Activated CD4-positive, alpha-beta T cell treated with anti-CD3 and anti-CD28 coated beads, Interleukin-2, amount 10 ng/mL, durations not matched to agents 7 days and 5 days (primary cell): ENCODE results near the gene SLMAP. TPM values are rescaled to one million over a fixed set of nuclear protein-coding genes. Genes with fewer than 3 reads are reported as not detected.
"Not testable (repeated sequence)": the region's sequence is repeated elsewhere in the genome, so short reads cannot be mapped to it uniquely, and the experiment has no call there.

ENCODE experiments used
- CTCF ChIA-PET: fragments of 350-600 bp; sonication (Branson Sonifier 250); formaldehyde crosslinking; loops from one replicate; lab custom pipeline; 2021; ENCODE audit warnings: antibody characterized with exemption; lab: Charles Lee
- POLR2A ChIA-PET: fragments of 350-600 bp; sonication (Branson Sonifier 250); formaldehyde crosslinking; loops from one replicate; lab custom pipeline; 2021; ENCODE audit warnings: antibody characterized with exemption; lab: Charles Lee
- DNase-seq: peaks from one replicate; pipeline ENCODE4 v3.0.0-alpha.2; 2020
- H3K27ac Mint-ChIP-seq: one replicate; pipeline ENCODE4 v1.8.0; 2021; ENCODE audit warnings: mild to moderate bottlenecking, moderate library complexity, mixed read lengths
- H3K27me3 Mint-ChIP-seq: one replicate; pipeline ENCODE4 v1.8.0; 2021; ENCODE audit warnings: mixed read lengths
- H3K36me3 Mint-ChIP-seq: one replicate; pipeline ENCODE4 v1.8.0; 2021; ENCODE audit warnings: low read depth, mixed read lengths
- H3K4me1 Mint-ChIP-seq: one replicate; pipeline ENCODE4 v1.8.0; 2021; ENCODE audit warnings: mixed read lengths
- H3K4me3 Mint-ChIP-seq: one replicate; pipeline ENCODE4 v1.8.0; 2021; ENCODE audit warnings: mild to moderate bottlenecking, moderate library complexity, mixed read lengths
- H3K9me3 Mint-ChIP-seq: one replicate; pipeline ENCODE4 v1.8.0; 2021; ENCODE audit warnings: mixed read lengths
- total RNA-seq, 2 experiments: library from RNA; stranded (reverse); gene quantifications; one replicate each; pipeline ENCODE4 v1.2.3, GENCODE V29; 2021

SLMAP gene
- total RNA-seq, 2 experiments from 2014 or later, result 47.2 to 51.2 TPM

- ChIA-PET POLR2A (no interaction called here), CTCF (interaction anchor here (0.8 kb wide), 1 partner anchor 58 kb away, joined by 5 read pairs; no protein-coding TSS in a partner anchor)
- Mint-ChIP-seq H3K36me3 (peaks cover 7% of the 10 kb centered on the region), H3K4me1 (no peaks in the 10 kb centered on the region), H3K4me3 (no peak overlapping the region), H3K27ac (no peak overlapping the region), H3K9me3 (no peaks in the 10 kb centered on the region), H3K27me3 (no peaks in the 10 kb centered on the region)
- no peak for DNase-seq
These were observed 95.2 kb downstream of the SLMAP start for GRCh38 chr3:57851304-57851703.

GRCh38 chr3:57852896-57853295 lies 96.8 kb downstream of the SLMAP start:
- POLR2A ChIA-PET, result no interaction called here
- H3K27ac Mint-ChIP-seq, result no peak overlapping the region
- CTCF ChIA-PET, result interaction anchor here (0.6 to 0.9 kb wide), 2 partner anchors 44 to 1281 kb away, joined by 3 to 5 read pairs; no protein-coding TSS in a partner anchor

GRCh38 chr3:57855281-57855680 lies 99.2 kb downstream of the SLMAP start:
- Mint-ChIP-seq H3K36me3 (peaks cover 13% of the 10 kb centered on the region), H3K4me3 (no peak overlapping the region), H3K4me1 (no peaks in the 10 kb centered on the region), H3K27ac (no peak overlapping the region), H3K27me3 (no peaks in the 10 kb centered on the region), H3K9me3 (no peaks in the 10 kb centered on the region)
- POLR2A ChIA-PET, result no interaction called here
- CTCF ChIA-PET, result interaction anchor here (1.2 kb wide), 2 partner anchors 16 to 164 kb away, joined by 3 read pairs; no protein-coding TSS in a partner anchor
- no peak for DNase-seq

More at GRCh38 chr3:57852896-57853295, 96.8 kb downstream of the SLMAP start:
- Mint-ChIP-seq H3K27me3 (no peaks in the 10 kb centered on the region), H3K4me1 (no peaks in the 10 kb centered on the region), H3K36me3 (peaks cover 10% of the 10 kb centered on the region), H3K4me3 (no peak overlapping the region), H3K9me3 (no peaks in the 10 kb centered on the region)
- no peak for DNase-seq

- H3K27me3 Mint-ChIP-seq, result no peaks in the 10 kb centered on the region
- H3K4me1 Mint-ChIP-seq, result no peaks in the 10 kb centered on the region
- ChIA-PET CTCF (interaction anchor here (0.6 to 1.2 kb wide), 5 partner anchors 10 to 568 kb away, joined by 3 to 5 read pairs (median 3); no protein-coding TSS in a partner anchor), POLR2A (no interaction called here)
- no peak overlapping the region for H3K4me3 Mint-ChIP-seq
- H3K27ac Mint-ChIP-seq, result no peak overlapping the region
- peaks cover 12% of the 10 kb centered on the region for H3K36me3 Mint-ChIP-seq
- no peaks in the 10 kb centered on the region for H3K9me3 Mint-ChIP-seq
- no peak for DNase-seq
These were observed 99.8 kb downstream of the SLMAP start for GRCh38 chr3:57855943-57856342.

- ChIA-PET CTCF (interaction anchor here (0.6 to 1.2 kb wide), 3 partner anchors 10 to 151 kb away, joined by 3 to 4 read pairs (median 3); no protein-coding TSS in a partner anchor), POLR2A (no interaction called here)
- H3K27ac Mint-ChIP-seq, result no peak overlapping the region
- no peak for DNase-seq
- H3K27me3 Mint-ChIP-seq, result no peaks in the 10 kb centered on the region
- H3K36me3 Mint-ChIP-seq, result peaks cover 11% of the 10 kb centered on the region
- no peaks in the 10 kb centered on the region for H3K4me1 Mint-ChIP-seq
- H3K4me3 Mint-ChIP-seq, result no peak overlapping the region
- H3K9me3 Mint-ChIP-seq, result no peaks in the 10 kb centered on the region
These were observed 100.6 kb downstream of the SLMAP start for GRCh38 chr3:57856675-57857074.

- ChIA-PET CTCF (no interaction called here), POLR2A (no interaction called here)
- Mint-ChIP-seq H3K9me3 (no peaks in the 10 kb centered on the region), H3K4me1 (no peaks in the 10 kb centered on the region), H3K27me3 (no peaks in the 10 kb centered on the region), H3K36me3 (peaks cover 14% of the 10 kb centered on the region), H3K27ac (no peak overlapping the region), H3K4me3 (no peak overlapping the region)
- no peak for DNase-seq
These were observed 106.8 kb downstream of the SLMAP start for GRCh38 chr3:57862894-57863293.

GRCh38 chr3:57863380-57863779 lies 107.3 kb downstream of the SLMAP start:
- H3K27me3 Mint-ChIP-seq, result no peaks in the 10 kb centered on the region
- DNase-seq, result no peak
- no peaks in the 10 kb centered on the region for H3K4me1 Mint-ChIP-seq
- H3K9me3 Mint-ChIP-seq, result no peaks in the 10 kb centered on the region
- no peak overlapping the region for H3K4me3 Mint-ChIP-seq
- CTCF ChIA-PET, result no interaction called here
- H3K27ac Mint-ChIP-seq, result no peak overlapping the region
- POLR2A ChIA-PET, result no interaction called here
- H3K36me3 Mint-ChIP-seq, result peaks cover 12% of the 10 kb centered on the region

GRCh38 chr3:57864853-57865252 lies 108.7 kb downstream of the SLMAP start:
- no peaks in the 10 kb centered on the region for H3K27me3 Mint-ChIP-seq
- peaks cover 10% of the 10 kb centered on the region for H3K36me3 Mint-ChIP-seq
- CTCF ChIA-PET, result interaction anchor here (0.6 kb wide), 2 partner anchors 323 to 875 kb away, joined by 3 read pairs; no protein-coding TSS in a partner anchor
- no peaks in the 10 kb centered on the region for H3K9me3 Mint-ChIP-seq
- no peak for DNase-seq
- POLR2A ChIA-PET, result no interaction called here
- H3K4me1 Mint-ChIP-seq, result no peaks in the 10 kb centered on the region
- H3K27ac Mint-ChIP-seq, result no peak overlapping the region
- H3K4me3 Mint-ChIP-seq, result no peak overlapping the region

- CTCF ChIA-PET, H3K27me3 Mint-ChIP-seq, H3K4me3 Mint-ChIP-seq, H3K27ac Mint-ChIP-seq, DNase-seq, POLR2A ChIA-PET, H3K9me3 Mint-ChIP-seq, H3K4me1 Mint-ChIP-seq: not testable (repeated sequence)
- H3K36me3 Mint-ChIP-seq, result peaks cover 12% of the 10 kb centered on the region
These were observed 113.0 kb downstream of the SLMAP start for GRCh38 chr3:57869110-57869509.

GRCh38 chr3:57872606-57873005 lies 116.5 kb downstream of the SLMAP start:
- CTCF ChIA-PET, result no interaction called here
- DNase-seq, result no peak
- POLR2A ChIA-PET, result no interaction called here
- Mint-ChIP-seq H3K27me3 (no peaks in the 10 kb centered on the region), H3K4me3 (no peak overlapping the region), H3K36me3 (peaks cover 9% of the 10 kb centered on the region), H3K4me1 (no peaks in the 10 kb centered on the region), H3K27ac (no peak overlapping the region), H3K9me3 (no peaks in the 10 kb centered on the region)

- no peak overlapping the region for H3K27ac Mint-ChIP-seq
- no peak overlapping the region for H3K4me3 Mint-ChIP-seq
- DNase-seq, result no peak
- H3K27me3 Mint-ChIP-seq, result no peaks in the 10 kb centered on the region
- ChIA-PET CTCF (no interaction called here), POLR2A (no interaction called here)
- peaks cover 4% of the 10 kb centered on the region for H3K36me3 Mint-ChIP-seq
- H3K9me3 Mint-ChIP-seq, result no peaks in the 10 kb centered on the region
- no peaks in the 10 kb centered on the region for H3K4me1 Mint-ChIP-seq
These were observed 120.5 kb downstream of the SLMAP start for GRCh38 chr3:57876632-57877031.

GRCh38 chr3:57877116-57877515 lies 121.0 kb downstream of the SLMAP start:
- no peak overlapping the region for H3K4me3 Mint-ChIP-seq
- H3K4me1 Mint-ChIP-seq, result no peaks in the 10 kb centered on the region
- POLR2A ChIA-PET, result no interaction called here
- H3K27me3 Mint-ChIP-seq, result no peaks in the 10 kb centered on the region
- H3K27ac Mint-ChIP-seq, result no peak overlapping the region
- no peak for DNase-seq
- CTCF ChIA-PET, result interaction anchor here (0.6 kb wide), 1 partner anchor 438 kb away, joined by 3 read pairs; no protein-coding TSS in a partner anchor
- H3K36me3 Mint-ChIP-seq, result peaks cover 4% of the 10 kb centered on the region
- H3K9me3 Mint-ChIP-seq, result no peaks in the 10 kb centered on the region

GRCh38 chr3:57884436-57884835 lies 128.3 kb downstream of the SLMAP start:
- CTCF ChIA-PET, H3K4me1 Mint-ChIP-seq: not testable (repeated sequence)
- H3K36me3 Mint-ChIP-seq, result peaks cover 11% of the 10 kb centered on the region

GRCh38 chr3:57889807-57890206 lies 133.7 kb downstream of the SLMAP start:
- ChIA-PET POLR2A (interaction anchor here (0.6 kb wide), 1 partner anchor 824 kb away, joined by 3 read pairs; no protein-coding TSS in a partner anchor), CTCF (no interaction called here)
- H3K27ac Mint-ChIP-seq, result no peak overlapping the region
- peaks cover 9% of the 10 kb centered on the region for H3K36me3 Mint-ChIP-seq
- H3K4me3 Mint-ChIP-seq, result no peak overlapping the region
- no peaks in the 10 kb centered on the region for H3K27me3 Mint-ChIP-seq
- DNase-seq, result no peak
- H3K4me1 Mint-ChIP-seq, result no peaks in the 10 kb centered on the region
- no peaks in the 10 kb centered on the region for H3K9me3 Mint-ChIP-seq

More at GRCh38 chr3:57884436-57884835, 128.3 kb downstream of the SLMAP start:
- H3K4me3 Mint-ChIP-seq, POLR2A ChIA-PET, DNase-seq, H3K9me3 Mint-ChIP-seq, H3K27me3 Mint-ChIP-seq, H3K27ac Mint-ChIP-seq: not testable (repeated sequence)
